ENCODE results near the gene UBA7. TPM values are rescaled to one million over a fixed set of nuclear protein-coding genes. Genes with fewer than 3 reads are reported as not detected.

Gene UBA7
- total and polyA plus RNA-seq, 4 donors: 16.3 to 42.9 (median 28.4) TPM

GRCh38 chr3:49806850-49807249 is 6.9 kb downstream of the UBA7 start:
- Histone ChIP-seq H3K9me3 (ENCODE audit: control insufficient read depth, insufficient read depth, low read length) (no peaks in the 10 kb centered on the region), H3K27ac (ENCODE audit: low read depth, low read length) (peak overlapping the region; percentile 89)

GRCh38 chr3:49805897-49806701 is 7.7 kb downstream of the UBA7 start:
- H3K27me3 ChIP-seq (ENCODE audit: control insufficient read depth, insufficient read depth, low read length): no peaks in the 10 kb centered on the region
- peaks cover 27% of the 10 kb centered on the region for H3K36me3 ChIP-seq (ENCODE audit: control insufficient read depth, insufficient read depth, low read length)
- H3K9me3 ChIP-seq (ENCODE audit: control insufficient read depth, insufficient read depth, low read length): no peaks in the 10 kb centered on the region
- WGBS (ENCODE audit: insufficient coverage): 64% methylated on average over 6 of the region's 11 CpGs
- peak in 1 of 6 donors; percentile 50 for DNase-seq (ENCODE audit: low read depth in 4 of 6, low spot score in 6 of 6)
- H3K4me1 ChIP-seq (ENCODE audit: control insufficient read depth, insufficient read depth, low read length): peaks cover 56% of the 10 kb centered on the region
- no peak overlapping the region for H3K4me3 ChIP-seq (ENCODE audit: low read depth, low read length)
- H3K27ac ChIP-seq (ENCODE audit: low read depth, low read length): peak overlapping the region; percentile 89

More at GRCh38 chr3:49806850-49807249, 6.9 kb downstream of the UBA7 start:
- 92% methylated on average over 1 of the region's 2 CpGs for WGBS (ENCODE audit: insufficient coverage)
- Histone ChIP-seq H3K27me3 (ENCODE audit: control insufficient read depth, insufficient read depth, low read length) (no peaks in the 10 kb centered on the region), H3K4me1 (ENCODE audit: control insufficient read depth, insufficient read depth, low read length) (peaks cover 56% of the 10 kb centered on the region), H3K36me3 (ENCODE audit: control insufficient read depth, insufficient read depth, low read length) (peaks cover 30% of the 10 kb centered on the region), H3K4me3 (ENCODE audit: low read depth, low read length) (no peak overlapping the region)
- no peak for DNase-seq (ENCODE audit: low read depth in 4 of 6, low spot score in 6 of 6)

- Histone ChIP-seq H3K4me1 (ENCODE audit: control insufficient read depth, insufficient read depth, low read length) (peaks cover 56% of the 10 kb centered on the region), H3K4me3 (ENCODE audit: low read depth, low read length) (no peak overlapping the region), H3K9me3 (ENCODE audit: control insufficient read depth, insufficient read depth, low read length) (no peaks in the 10 kb centered on the region), H3K27me3 (ENCODE audit: control insufficient read depth, insufficient read depth, low read length) (no peaks in the 10 kb centered on the region), H3K36me3 (ENCODE audit: control insufficient read depth, insufficient read depth, low read length) (peaks cover 25% of the 10 kb centered on the region), H3K27ac (ENCODE audit: low read depth, low read length) (peak overlapping the region; percentile 85)
- peak in 2 of 6 donors; percentile 42 to 74 for DNase-seq (ENCODE audit: low read depth in 4 of 6, low spot score in 6 of 6)
- 79% methylated on average over 1 of the region's 3 CpGs for WGBS (ENCODE audit: insufficient coverage)
Measured at GRCh38 chr3:49805367-49805782, 8.4 kb downstream of the UBA7 start.

GRCh38 chr3:49804141-49805041 is 9.4 kb downstream of the UBA7 start:
- peaks cover 56% of the 10 kb centered on the region for H3K4me1 ChIP-seq (ENCODE audit: control insufficient read depth, insufficient read depth, low read length)
- no peak for DNase-seq (ENCODE audit: low read depth in 4 of 6, low spot score in 6 of 6)
- no peaks in the 10 kb centered on the region for H3K27me3 ChIP-seq (ENCODE audit: control insufficient read depth, insufficient read depth, low read length)
- 72% methylated on average over 24 of the region's 26 CpGs for WGBS (ENCODE audit: insufficient coverage)
- H3K27ac ChIP-seq (ENCODE audit: low read depth, low read length): peak overlapping the region; percentile 85
- peak overlapping the region; percentile 86 for H3K4me3 ChIP-seq (ENCODE audit: low read depth, low read length)
- peaks cover 16% of the 10 kb centered on the region for H3K36me3 ChIP-seq (ENCODE audit: control insufficient read depth, insufficient read depth, low read length)
- H3K9me3 ChIP-seq (ENCODE audit: control insufficient read depth, insufficient read depth, low read length): no peaks in the 10 kb centered on the region

GRCh38 chr3:49803465-49804140 is 10.2 kb downstream of the UBA7 start:
- H3K36me3 ChIP-seq (ENCODE audit: control insufficient read depth, insufficient read depth, low read length): peaks cover 14% of the 10 kb centered on the region
- no peaks in the 10 kb centered on the region for H3K9me3 ChIP-seq (ENCODE audit: control insufficient read depth, insufficient read depth, low read length)
- H3K27me3 ChIP-seq (ENCODE audit: control insufficient read depth, insufficient read depth, low read length): no peaks in the 10 kb centered on the region
- H3K4me1 ChIP-seq (ENCODE audit: control insufficient read depth, insufficient read depth, low read length): peaks cover 56% of the 10 kb centered on the region
- peak overlapping the region; percentile 86 for H3K4me3 ChIP-seq (ENCODE audit: low read depth, low read length)
- peak in 1 of 6 donors; percentile 73 for DNase-seq (ENCODE audit: low read depth in 4 of 6, low spot score in 6 of 6)
- H3K27ac ChIP-seq (ENCODE audit: low read depth, low read length): peak overlapping the region; percentile 85
- 2% methylated on average over 38 of the region's 41 CpGs for WGBS (ENCODE audit: insufficient coverage)

GRCh38 chr3:49802719-49803464 is 10.9 kb downstream of the UBA7 start, which contains the start of gene INKA1:
TSS of gene INKA1 (plus strand) at chr3:49803261. CDS start at chr3:49803393, 132 bp downstream.
- peak within 1 kb of the TSS; percentile 87 for H3K27ac ChIP-seq (ENCODE audit: low read depth, low read length)
- no peaks in the 10 kb centered on the region for H3K27me3 ChIP-seq (ENCODE audit: control insufficient read depth, insufficient read depth, low read length)
- peak within 1 kb of the TSS; percentile 86 for H3K4me3 ChIP-seq (ENCODE audit: low read depth, low read length)
- WGBS (ENCODE audit: insufficient coverage): under 1% methylated on average over 71 of the region's 71 CpGs
- peaks cover 14% of the 10 kb centered on the region for H3K36me3 ChIP-seq (ENCODE audit: control insufficient read depth, insufficient read depth, low read length)
- DNase-seq (ENCODE audit: low read depth in 4 of 6, low spot score in 6 of 6): peak; percentile 82 to 96 (median 83)
- H3K4me1 ChIP-seq (ENCODE audit: control insufficient read depth, insufficient read depth, low read length): peaks cover 53% of the 10 kb centered on the region
- H3K9me3 ChIP-seq (ENCODE audit: control insufficient read depth, insufficient read depth, low read length): no peaks in the 10 kb centered on the region

- Histone ChIP-seq H3K4me3 (ENCODE audit: low read depth, low read length) (no peak overlapping the region), H3K27ac (ENCODE audit: low read depth, low read length) (no peak overlapping the region), H3K27me3 (ENCODE audit: control insufficient read depth, insufficient read depth, low read length) (no peaks in the 10 kb centered on the region), H3K9me3 (ENCODE audit: control insufficient read depth, insufficient read depth, low read length) (no peaks in the 10 kb centered on the region), H3K36me3 (ENCODE audit: control insufficient read depth, insufficient read depth, low read length) (peaks cover 14% of the 10 kb centered on the region), H3K4me1 (ENCODE audit: control insufficient read depth, insufficient read depth, low read length) (peaks cover 36% of the 10 kb centered on the region)
- no peak for DNase-seq (ENCODE audit: low read depth in 4 of 6, low spot score in 6 of 6)
- 86% methylated on average over 2 of the region's 2 CpGs for WGBS (ENCODE audit: insufficient coverage)
Measured at GRCh38 chr3:49801160-49801559, 12.6 kb downstream of the UBA7 start.

- peaks cover 22% of the 10 kb centered on the region for H3K4me1 ChIP-seq (ENCODE audit: control insufficient read depth, insufficient read depth, low read length)
- no peak within 1 kb of the TSS for H3K4me3 ChIP-seq (ENCODE audit: low read depth, low read length)
- no peaks in the 10 kb centered on the region for H3K9me3 ChIP-seq (ENCODE audit: control insufficient read depth, insufficient read depth, low read length)
- 86% methylated on average over 3 of the region's 4 CpGs for WGBS (ENCODE audit: insufficient coverage)
- no peak for DNase-seq (ENCODE audit: low read depth in 4 of 6, low spot score in 6 of 6)
- peaks cover 8% of the 10 kb centered on the region for H3K36me3 ChIP-seq (ENCODE audit: control insufficient read depth, insufficient read depth, low read length)
- H3K27me3 ChIP-seq (ENCODE audit: control insufficient read depth, insufficient read depth, low read length): no peaks in the 10 kb centered on the region
- no peak within 1 kb of the TSS for H3K27ac ChIP-seq (ENCODE audit: low read depth, low read length)
Measured at GRCh38 chr3:49799761-49800160, 14.0 kb downstream of the UBA7 start, which contains the start of gene CDHR4. TSS of gene CDHR4 (minus strand) at chr3:49799873. CDS start at chr3:49799812, 61 bp downstream.

Measured in spinal cord (tissue), 10 donors.